ENCODE data around the gene CERS6. TPM values are rescaled to one million over a fixed set of nuclear protein-coding genes. Genes with fewer than 3 reads are reported as not detected.

CERS6 gene
- polyA plus RNA-seq, 3 donors, result 7.6 to 17.7 (median 15.6) TPM

GRCh38 chr2:168426861-168427260 is 29.2 kb upstream of the CERS6 start:
- WGBS (ENCODE audit: insufficient coverage), result 64% methylated on average over 1 of the region's 2 CpGs
- Histone ChIP-seq H3K79me2 (ENCODE audit: insufficient read depth, low read length) (no peaks in the 10 kb centered on the region), H3K27me3 (ENCODE audit: control insufficient read depth in 2 of 2, insufficient read depth in 2 of 2, low read length in 2 of 2) (no peaks in the 10 kb centered on the region), H3K9ac (ENCODE audit: insufficient read depth, low read length, poor library complexity, severe bottlenecking) (no peak overlapping the region), H3K4me2 (replicated peaks; ENCODE audit: extremely low read depth, low read length, poor library complexity, severe bottlenecking) (no peak overlapping the region), H3K27ac (ENCODE audit: low read depth in 1 of 2, low read length in 2 of 2) (no peak overlapping the region), H3K9me3 (replicated peaks in 1 of 2; ENCODE audit: control insufficient read depth in 1 of 2, insufficient read depth in 1 of 2, low read length in 2 of 2) (no peaks in the 10 kb centered on the region), H4K20me1 (ENCODE audit: insufficient read depth, low read length) (no peaks in the 10 kb centered on the region), H3K4me3 (replicated peaks in 1 of 3; ENCODE audit: low read depth in 2 of 3, low read length in 3 of 3) (no peak overlapping the region), H3K4me1 (ENCODE audit: control insufficient read depth in 1 of 2, insufficient read depth in 2 of 2, low read length in 2 of 2) (peaks cover 7 to 10% of the 10 kb centered on the region in 2 donors), H3K36me3 (replicated peaks in 1 of 2; ENCODE audit: control insufficient read depth in 1 of 2, insufficient read depth in 2 of 2, low read length in 2 of 2) (no peaks in the 10 kb centered on the region), H2AFZ (ENCODE audit: insufficient read depth, low read depth, low read length, poor library complexity, severe bottlenecking) (no peak overlapping the region)
- Mint-ChIP-seq H3K9me3 (peaks cover 0 to 8% (median 0%) of the 10 kb centered on the region in 7 donors), H3K36me3 (peaks cover 0 to 5% of the 10 kb centered on the region in 2 donors), H3K4me3 (no peak overlapping the region), H3K27ac (no peak overlapping the region), H3K4me1 (peaks cover 15% of the 10 kb centered on the region), H3K27me3 (ENCODE audit: low read depth in 3 of 3) (peaks cover 0 to 5% (median 1%) of the 10 kb centered on the region in 3 donors)
- TF ChIP-seq CTCF (IDR thresholded peaks at IDR 0.05), result no peak
- intact Hi-C loops (cut with micrococcal nuclease), result no loop called here
- no peak for DNase-seq

DNA sequence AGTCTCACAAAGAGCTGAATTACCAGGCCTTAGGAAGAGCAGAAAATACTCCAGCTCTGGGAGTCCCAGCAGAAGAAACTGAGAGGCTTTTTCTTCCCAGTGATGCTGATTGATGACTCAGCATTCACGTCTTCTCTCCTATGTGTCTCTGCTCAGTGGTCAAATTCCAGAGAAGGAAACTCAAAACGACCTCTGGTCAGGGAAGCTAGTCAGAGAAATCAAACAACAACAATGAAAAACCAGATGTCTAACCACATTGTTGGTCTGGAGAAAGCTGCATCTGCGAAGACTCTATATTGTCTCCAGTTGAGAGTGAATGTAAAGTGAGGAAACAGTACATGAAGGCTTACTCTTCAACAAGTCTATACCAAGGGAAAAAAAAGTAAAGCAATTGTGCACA is 28.6 kb upstream of the CERS6 start:
- H3K4me1 Mint-ChIP-seq, result peaks cover 15% of the 10 kb centered on the region

More for the DNA sequence above, 28.6 kb upstream of the CERS6 start:
- H3K4me2 ChIP-seq (replicated peaks; ENCODE audit: extremely low read depth, low read length, poor library complexity, severe bottlenecking), result no peak overlapping the region
- TF ChIP-seq CTCF (IDR thresholded peaks at IDR 0.05), result no peak
- no peaks in the 10 kb centered on the region for H3K9me3 ChIP-seq (replicated peaks in 1 of 2; ENCODE audit: control insufficient read depth in 1 of 2, insufficient read depth in 1 of 2, low read length in 2 of 2)
- H3K36me3 ChIP-seq (replicated peaks in 1 of 2; ENCODE audit: control insufficient read depth in 1 of 2, insufficient read depth in 2 of 2, low read length in 2 of 2), result no peaks in the 10 kb centered on the region
- H3K9ac ChIP-seq (ENCODE audit: insufficient read depth, low read length, poor library complexity, severe bottlenecking), result no peak overlapping the region
- peaks cover 7 to 10% of the 10 kb centered on the region in 2 donors for H3K4me1 ChIP-seq (ENCODE audit: control insufficient read depth in 1 of 2, insufficient read depth in 2 of 2, low read length in 2 of 2)
- H3K4me3 ChIP-seq (replicated peaks in 1 of 3; ENCODE audit: low read depth in 2 of 3, low read length in 3 of 3), result no peak overlapping the region
- Mint-ChIP-seq H3K9me3 (peaks cover 0 to 8% (median 0%) of the 10 kb centered on the region in 7 donors), H3K36me3 (peaks cover 0 to 5% of the 10 kb centered on the region in 2 donors), H3K27ac (no peak overlapping the region), H3K4me3 (no peak overlapping the region), H3K27me3 (ENCODE audit: low read depth in 3 of 3) (peaks cover 0 to 4% (median 1%) of the 10 kb centered on the region in 3 donors)
- H3K27me3 ChIP-seq (ENCODE audit: control insufficient read depth in 2 of 2, insufficient read depth in 2 of 2, low read length in 2 of 2), result no peaks in the 10 kb centered on the region
- intact Hi-C loops (cut with micrococcal nuclease), result no loop called here
- no peak overlapping the region for H3K27ac ChIP-seq (ENCODE audit: low read depth in 1 of 2, low read length in 2 of 2)
- DNase-seq, result no peak
- WGBS (ENCODE audit: insufficient coverage), result 6% methylated on average over 2 of the region's 3 CpGs
- H3K79me2 ChIP-seq (ENCODE audit: insufficient read depth, low read length), result no peaks in the 10 kb centered on the region
- H4K20me1 ChIP-seq (ENCODE audit: insufficient read depth, low read length), result no peaks in the 10 kb centered on the region
- H2AFZ ChIP-seq (ENCODE audit: insufficient read depth, low read depth, low read length, poor library complexity, severe bottlenecking), result no peak overlapping the region
